HG03571 (cell line): ENCODE data around the gene VWA1.
"Not testable (repeated sequence)": the region's sequence is repeated elsewhere in the genome, so short reads cannot be mapped to it uniquely, and the experiment has no call there.

ENCODE experiments used
- ATAC-seq: cut with Tn5 transposase; IDR thresholded peaks from one replicate; pipeline ENCODE4 v1.9.1; 2021; ENCODE audit not compliant: unreplicated experiment

The VWA1 gene

GRCh38 chr1:1422465-1423244 lies 12.8 kb upstream of the VWA1 start:
- ATAC-seq = no peak

- ATAC-seq = no peak
Measured at GRCh38 chr1:1423245-1423597, 12.3 kb upstream of the VWA1 start.

GRCh38 chr1:1424707-1425106 lies 10.8 kb upstream of the VWA1 start:
- ATAC-seq = no peak

- ATAC-seq = no peak
Measured at GRCh38 chr1:1425426-1425752, 10.1 kb upstream of the VWA1 start.

GRCh38 chr1:1425753-1426495 lies 9.6 kb upstream of the VWA1 start:
- no peak for ATAC-seq

- ATAC-seq = no peak
Measured at GRCh38 chr1:1426496-1427105, 8.9 kb upstream of the VWA1 start.

- no peak for ATAC-seq
Measured at GRCh38 chr1:1427106-1427819, 8.2 kb upstream of the VWA1 start.

GRCh38 chr1:1427820-1428148 lies 7.7 kb upstream of the VWA1 start:
- ATAC-seq = no peak

GRCh38 chr1:1428174-1428573 lies 7.3 kb upstream of the VWA1 start:
- ATAC-seq = no peak

- ATAC-seq = not testable (repeated sequence)
Measured at GRCh38 chr1:1428967-1429366, 6.5 kb upstream of the VWA1 start.

GRCh38 chr1:1429671-1430073 lies 5.8 kb upstream of the VWA1 start:
- ATAC-seq = no peak

GRCh38 chr1:1430114-1430982 lies 5.1 kb upstream of the VWA1 start:
- ATAC-seq = no peak

GRCh38 chr1:1430992-1431844 lies 4.3 kb upstream of the VWA1 start:
- no peak for ATAC-seq

- ATAC-seq = no peak
Measured at GRCh38 chr1:1431845-1432273, 3.6 kb upstream of the VWA1 start.

- ATAC-seq = no peak
Measured at GRCh38 chr1:1432274-1432950, 3.1 kb upstream of the VWA1 start.

- ATAC-seq = no peak
Measured at GRCh38 chr1:1432951-1433803, 2.3 kb upstream of the VWA1 start.

GRCh38 chr1:1433804-1434130 lies 1.7 kb upstream of the VWA1 start:
- no peak for ATAC-seq

- no peak for ATAC-seq
Measured at GRCh38 chr1:1434131-1434823, 1.2 kb upstream of the VWA1 start.
